Activated CD4-positive, alpha-beta T cell treated with anti-CD3 and anti-CD28 coated beads for 36 hours (primary cell): ENCODE measurements around the gene ASCL2. TPM values are rescaled to one million over a fixed set of nuclear protein-coding genes. Genes with fewer than 3 reads are reported as not detected.

Experiments used
- ATAC-seq: fragments of 200-7000 bp; cut with Tn5 transposase; one replicate; pipeline ENCODE4 v1.10.0; 2021; ENCODE audit warnings: mild to moderate bottlenecking, moderate library complexity
- CTCF ChIA-PET: fragments of 350-600 bp; sonication (Branson Sonifier 250); formaldehyde crosslinking; loops from one replicate; lab custom pipeline; 2021; ENCODE audit warnings: antibody characterized with exemption; lab: Charles Lee
- POLR2A ChIA-PET: fragments of 350-600 bp; sonication (Branson Sonifier 250); formaldehyde crosslinking; loops from one replicate; lab custom pipeline; 2021; ENCODE audit warnings: antibody characterized with exemption, inconsistent platforms; lab: Charles Lee
- DNase-seq: peaks from one replicate; pipeline ENCODE4 v3.0.0-alpha.2; 2020
- H3K27ac Mint-ChIP-seq: one replicate; pipeline ENCODE4 v1.8.0; 2021; ENCODE audit warnings: mixed read lengths
- H3K27me3 Mint-ChIP-seq: one replicate; pipeline ENCODE4 v1.8.0; 2021; ENCODE audit warnings: mixed read lengths
- H3K36me3 Mint-ChIP-seq: one replicate; pipeline ENCODE4 v1.8.0; 2021; ENCODE audit warnings: low read depth, mixed read lengths
- H3K4me1 Mint-ChIP-seq: one replicate; pipeline ENCODE4 v1.8.0; 2021; ENCODE audit warnings: mixed read lengths
- H3K4me3 Mint-ChIP-seq: one replicate; pipeline ENCODE4 v1.8.0; 2021; ENCODE audit warnings: mild to moderate bottlenecking, moderate library complexity, mixed read lengths
- H3K9me3 Mint-ChIP-seq: one replicate; pipeline ENCODE4 v1.8.0; 2021; ENCODE audit warnings: low read depth, mixed read lengths
- intact Hi-C, 2 experiments: fragments of 100-400 bp; cut with DNase I in 1 of 2; cut with micrococcal nuclease in 1 of 2; formaldehyde crosslinking; loops; one replicate each; pipeline versions ENCODE4 v1.14.2 to v1.15.1; 2022 to 2024; cut with DNase I, micrococcal nuclease
- total RNA-seq, 2 experiments: library from RNA; stranded (reverse); gene quantifications; one replicate each; pipeline ENCODE4 v1.2.3, GENCODE V29; 2021

ASCL2 gene
- total RNA-seq, 2 experiments from 2014 or later: 2.0 to 2.7 TPM

- POLR2A ChIA-PET: no interaction called here
- no peak for ATAC-seq
- no peak overlapping the region for H3K4me3 Mint-ChIP-seq
- CTCF ChIA-PET: interaction anchor here (0.7 to 6.7 kb wide), 5 partner anchors 60 to 672 kb away, joined by 3 to 102 read pairs (median 5); no protein-coding TSS in a partner anchor
- DNase-seq: no peak
- intact Hi-C loops: no loop called here
- H3K36me3 Mint-ChIP-seq: no peaks in the 10 kb centered on the region
- no peak overlapping the region for H3K27ac Mint-ChIP-seq
- peaks cover 39% of the 10 kb centered on the region for H3K4me1 Mint-ChIP-seq
- no peaks in the 10 kb centered on the region for H3K27me3 Mint-ChIP-seq
- no peaks in the 10 kb centered on the region for H3K9me3 Mint-ChIP-seq
Observed at GRCh38 chr11:2306877-2307500, 36.6 kb upstream of the ASCL2 start.

- CTCF ChIA-PET: interaction anchor here (0.7 to 6.7 kb wide), 9 partner anchors 60 to 676 kb away, joined by 3 to 102 read pairs (median 3); no protein-coding TSS in a partner anchor
- no peaks in the 10 kb centered on the region for H3K27me3 Mint-ChIP-seq
- H3K9me3 Mint-ChIP-seq: no peaks in the 10 kb centered on the region
- DNase-seq (no peak), ATAC-seq (no peak)
- intact Hi-C loops: no loop called here
- H3K4me3 Mint-ChIP-seq: peak overlapping the region; percentile 46
- POLR2A ChIA-PET: no interaction called here
- H3K36me3 Mint-ChIP-seq: no peaks in the 10 kb centered on the region
- H3K27ac Mint-ChIP-seq: peak overlapping the region; percentile 84
- peaks cover 43% of the 10 kb centered on the region for H3K4me1 Mint-ChIP-seq
Observed at GRCh38 chr11:2306452-2306823, 36.0 kb upstream of the ASCL2 start.

GRCh38 chr11:2305788-2306451 is 35.5 kb upstream of the ASCL2 start:
- CTCF ChIA-PET: interaction anchor here (0.6 to 6.7 kb wide), 12 partner anchors 8 to 677 kb away, joined by 3 to 102 read pairs (median 3); no protein-coding TSS in a partner anchor
- POLR2A ChIA-PET: no interaction called here
- Mint-ChIP-seq H3K36me3 (no peaks in the 10 kb centered on the region), H3K27ac (peak overlapping the region; percentile 84), H3K27me3 (no peaks in the 10 kb centered on the region), H3K4me3 (peak overlapping the region; percentile 46), H3K4me1 (peaks cover 45% of the 10 kb centered on the region), H3K9me3 (no peaks in the 10 kb centered on the region)
- ATAC-seq: no peak
- intact Hi-C loops: loop anchor here (1.0 kb wide), 1 partner anchor 114 kb away; no protein-coding TSS in a partner anchor
- DNase-seq: peak; percentile 46

DNA sequence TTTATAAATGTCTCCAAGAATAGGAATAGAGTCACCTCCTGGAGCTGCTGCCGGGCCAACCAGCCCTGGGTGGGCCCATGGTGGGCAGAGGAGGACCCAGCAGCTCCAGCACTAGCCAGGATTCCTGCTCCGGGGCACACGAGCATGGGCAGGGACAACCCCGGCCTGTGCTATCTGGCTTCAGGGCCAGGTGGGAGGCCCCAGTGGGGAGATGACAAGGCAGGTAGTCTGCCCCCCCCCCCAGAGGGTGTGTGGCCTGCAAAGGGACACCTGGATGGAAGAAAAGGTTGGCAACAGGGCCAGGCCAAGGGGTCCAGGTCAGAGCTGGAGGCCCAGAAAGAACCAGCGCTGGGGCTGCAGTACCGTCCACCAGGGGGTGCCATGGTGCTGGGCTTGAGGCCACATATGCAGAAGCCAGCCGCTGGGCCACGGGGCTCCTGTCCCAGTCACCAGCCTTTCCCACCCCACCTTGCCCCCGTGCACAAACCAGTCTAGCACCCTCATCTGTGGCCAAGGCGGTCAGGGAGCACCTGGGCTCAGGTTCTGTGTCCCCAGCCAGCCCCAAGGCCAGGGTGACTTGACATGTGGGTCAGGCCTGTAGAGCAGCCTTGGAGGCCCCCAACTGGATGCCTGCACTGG is 34.9 kb upstream of the ASCL2 start:
- H3K4me1 Mint-ChIP-seq: peaks cover 50% of the 10 kb centered on the region
- POLR2A ChIA-PET: interaction anchor here (1.0 kb wide), 1 partner anchor 107 kb away, joined by 3 read pairs; no protein-coding TSS in a partner anchor
- H3K36me3 Mint-ChIP-seq: no peaks in the 10 kb centered on the region
- no peak overlapping the region for H3K27ac Mint-ChIP-seq
- peak; percentile 86 for DNase-seq
- H3K4me3 Mint-ChIP-seq: no peak overlapping the region
- intact Hi-C loops: loop anchor here (1.0 kb wide), 1 partner anchor 115 kb away; no protein-coding TSS in a partner anchor
- H3K9me3 Mint-ChIP-seq: no peaks in the 10 kb centered on the region
- no peaks in the 10 kb centered on the region for H3K27me3 Mint-ChIP-seq
- CTCF ChIA-PET: interaction anchor here (0.5 to 6.7 kb wide), 22 partner anchors 9 to 806 kb away, joined by 3 to 102 read pairs (median 4); partner anchors contain the start of gene TSSC4
- ATAC-seq: peak; percentile 23

DNA sequence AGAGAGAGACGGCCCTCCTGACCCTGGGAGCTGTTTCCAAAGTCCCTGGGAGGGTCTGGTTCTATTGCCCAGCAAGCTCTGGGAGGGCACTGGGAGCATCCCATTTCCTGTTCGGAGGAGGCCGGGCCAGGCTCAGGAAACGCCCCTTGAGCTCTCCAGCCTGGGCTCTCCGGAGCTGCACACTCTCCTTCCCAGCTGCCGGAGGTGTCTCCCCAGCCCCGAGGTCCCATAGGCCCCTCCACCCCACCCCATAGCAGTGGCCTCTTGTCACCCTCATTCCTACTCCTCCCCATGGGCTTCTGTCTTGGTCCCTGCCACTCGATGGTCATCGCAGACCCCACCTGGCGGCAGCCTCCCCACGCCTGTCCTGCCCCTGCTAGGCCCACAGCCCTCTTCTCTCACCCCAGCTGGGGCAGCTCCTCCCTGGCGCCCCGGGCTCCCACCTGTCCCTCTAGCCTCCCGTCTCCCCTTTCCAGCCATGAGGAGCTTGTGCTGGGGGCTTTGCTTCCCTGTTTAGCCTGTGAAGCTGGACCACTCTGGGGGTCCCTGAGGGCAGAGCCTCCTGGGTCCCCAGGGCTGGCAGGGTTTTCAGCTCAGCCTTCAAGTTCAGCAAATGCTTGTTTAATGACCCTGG is 34.2 kb upstream of the ASCL2 start:
- intact Hi-C loops: loop anchor here (1.0 kb wide), 1 partner anchor 116 kb away; no protein-coding TSS in a partner anchor
- Mint-ChIP-seq H3K27ac (no peak overlapping the region), H3K4me1 (peaks cover 51% of the 10 kb centered on the region), H3K36me3 (no peaks in the 10 kb centered on the region), H3K9me3 (no peaks in the 10 kb centered on the region), H3K4me3 (no peak overlapping the region), H3K27me3 (no peaks in the 10 kb centered on the region)
- DNase-seq: no peak
- ChIA-PET CTCF (interaction anchor here (0.5 to 6.7 kb wide), 22 partner anchors 9 to 806 kb away, joined by 3 to 102 read pairs (median 4); partner anchors contain the start of gene TSSC4), POLR2A (interaction anchor here (1.0 kb wide), 1 partner anchor 106 kb away, joined by 3 read pairs; no protein-coding TSS in a partner anchor)
- ATAC-seq: no peak

- Mint-ChIP-seq H3K4me3 (peak overlapping the region; percentile 81), H3K4me1 (peaks cover 55% of the 10 kb centered on the region), H3K27me3 (no peaks in the 10 kb centered on the region), H3K27ac (peak overlapping the region; percentile 25), H3K36me3 (no peaks in the 10 kb centered on the region), H3K9me3 (no peaks in the 10 kb centered on the region)
- intact Hi-C loops: loop anchor here in 1 of 2 experiments (2.0 kb wide), 1 partner anchor 117 kb away; no protein-coding TSS in a partner anchor
- DNase-seq (no peak), ATAC-seq (no peak)
- ChIA-PET CTCF (interaction anchor here (0.6 to 6.7 kb wide), 13 partner anchors 10 to 152 kb away, joined by 3 to 102 read pairs (median 4); partner anchors contain the start of gene TSSC4), POLR2A (no interaction called here)
Observed at GRCh38 chr11:2303627-2304505, 33.5 kb upstream of the ASCL2 start.

DNA sequence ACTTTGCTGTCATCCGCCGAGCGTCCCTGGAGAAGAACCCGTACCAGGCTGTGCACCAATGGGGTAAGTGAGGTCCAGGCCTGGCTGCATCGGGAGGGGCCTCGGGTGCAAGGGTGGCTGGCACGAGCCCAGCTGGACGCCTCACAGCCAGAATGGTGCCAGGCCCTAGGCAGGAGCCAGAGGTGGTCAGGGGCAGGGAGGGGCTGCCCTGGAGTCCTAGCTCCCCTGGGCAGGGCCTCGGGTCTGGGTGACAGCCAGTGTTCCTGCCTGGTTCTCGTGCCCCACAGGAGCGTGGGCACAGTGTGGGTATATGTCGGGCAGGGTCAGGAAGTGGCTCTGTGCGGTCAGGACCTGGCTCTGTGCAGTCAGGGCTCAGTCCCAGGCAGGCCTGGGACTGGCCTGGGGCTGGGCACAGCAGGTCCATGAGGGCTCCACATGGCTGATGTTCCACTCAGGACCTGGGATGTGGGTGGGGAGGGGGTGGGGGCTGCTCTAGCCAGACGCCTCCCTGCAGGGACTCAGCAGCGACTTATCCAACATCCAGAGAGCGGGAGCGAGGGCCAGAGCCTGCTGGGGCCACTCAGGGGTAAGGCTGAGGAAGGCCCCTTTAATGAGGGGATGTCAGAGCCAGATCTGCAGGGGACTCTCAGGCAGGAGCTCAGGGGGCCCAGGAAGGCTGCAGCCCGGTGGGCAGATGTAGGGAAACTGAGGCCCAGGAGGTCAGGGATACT is 32.7 kb upstream of the ASCL2 start:
- H3K4me1 Mint-ChIP-seq: peaks cover 55% of the 10 kb centered on the region
- ChIA-PET POLR2A (interaction anchor here (0.6 kb wide), 1 partner anchor 75 kb away, joined by 3 read pairs; no protein-coding TSS in a partner anchor), CTCF (interaction anchor here (0.6 to 6.7 kb wide), 4 partner anchors 85 to 117 kb away, joined by 4 to 102 read pairs (median 4); no protein-coding TSS in a partner anchor)
- no peaks in the 10 kb centered on the region for H3K27me3 Mint-ChIP-seq
- intact Hi-C loops: loop anchor here in 1 of 2 experiments (1.0 to 2.0 kb wide), 3 partner anchors 34 to 116 kb away; no protein-coding TSS in a partner anchor
- H3K36me3 Mint-ChIP-seq: no peaks in the 10 kb centered on the region
- DNase-seq (no peak), ATAC-seq (peak; percentile 8)
- H3K27ac Mint-ChIP-seq: peak overlapping the region; percentile 83
- no peaks in the 10 kb centered on the region for H3K9me3 Mint-ChIP-seq
- H3K4me3 Mint-ChIP-seq: peak overlapping the region; percentile 81

GRCh38 chr11:2302306-2302895 is 32.0 kb upstream of the ASCL2 start:
- POLR2A ChIA-PET: interaction anchor here (0.6 to 1.0 kb wide), 2 partner anchors 74 to 75 kb away, joined by 3 read pairs; no protein-coding TSS in a partner anchor
- ATAC-seq (peak; percentile 31), DNase-seq (peak; percentile 55)
- Mint-ChIP-seq H3K4me3 (peak overlapping the region; percentile 81), H3K27me3 (no peaks in the 10 kb centered on the region), H3K9me3 (no peaks in the 10 kb centered on the region), H3K27ac (peak overlapping the region; percentile 83), H3K4me1 (peaks cover 52% of the 10 kb centered on the region), H3K36me3 (no peaks in the 10 kb centered on the region)
- intact Hi-C loops: loop anchor here in 1 of 2 experiments (1.0 to 2.0 kb wide), 3 partner anchors 33 to 116 kb away; no protein-coding TSS in a partner anchor
- CTCF ChIA-PET: interaction anchor here (0.6 to 6.7 kb wide), 4 partner anchors 84 to 117 kb away, joined by 3 to 102 read pairs (median 4); no protein-coding TSS in a partner anchor
